Activated naive CD4-positive, alpha-beta T cell treated with anti-CD3 and anti-CD28 coated beads, Interleukin-2, amount 10 ng/mL, durations not matched to agents 7 days and 5 days (primary cell): ENCODE data around the gene ITSN2.
"Not testable (repeated sequence)": the region's sequence is repeated elsewhere in the genome, so short reads cannot be mapped to it uniquely, and the experiment has no call there.

Experiments used
- CTCF ChIA-PET: fragments of 350-600 bp; sonication (Branson Sonifier 250); formaldehyde crosslinking; loops from one replicate; lab custom pipeline; 2021; ENCODE audit warnings: antibody characterized with exemption; lab: Charles Lee
- DNase-seq: peaks from one replicate; pipeline ENCODE4 v3.0.0-alpha.2; 2020
- H3K27ac Mint-ChIP-seq: one replicate; pipeline ENCODE4 v1.8.0; 2021; ENCODE audit warnings: mild to moderate bottlenecking, moderate library complexity, mixed read lengths
- H3K27me3 Mint-ChIP-seq: one replicate; pipeline ENCODE4 v1.8.0; 2021; ENCODE audit warnings: mild to moderate bottlenecking, mixed read lengths
- H3K36me3 Mint-ChIP-seq: one replicate; pipeline ENCODE4 v1.8.0; 2021; ENCODE audit warnings: mixed read lengths
- H3K4me1 Mint-ChIP-seq: one replicate; pipeline ENCODE4 v1.8.0; 2021; ENCODE audit warnings: mixed read lengths
- H3K4me3 Mint-ChIP-seq: one replicate; pipeline ENCODE4 v1.8.0; 2021; ENCODE audit warnings: mild to moderate bottlenecking, moderate library complexity, mixed read lengths
- H3K9me3 Mint-ChIP-seq: one replicate; pipeline ENCODE4 v1.8.0; 2021; ENCODE audit warnings: mixed read lengths

ITSN2 gene

GRCh38 chr2:24203029-24203786 lies 157.1 kb downstream of the ITSN2 start:
- Mint-ChIP-seq H3K4me1 (no peaks in the 10 kb centered on the region), H3K27me3 (no peaks in the 10 kb centered on the region), H3K9me3 (peaks cover 2% of the 10 kb centered on the region), H3K36me3 (peaks cover 40% of the 10 kb centered on the region), H3K4me3 (no peak overlapping the region), H3K27ac (no peak overlapping the region)
- no peak for DNase-seq
- CTCF ChIA-PET: interaction anchor here (0.6 to 0.9 kb wide), 2 partner anchors 30 to 219 kb away, joined by 3 read pairs; no protein-coding TSS in a partner anchor

GRCh38 chr2:24200799-24201198 lies 159.5 kb downstream of the ITSN2 start:
- Mint-ChIP-seq H3K36me3 (peaks cover 30% of the 10 kb centered on the region), H3K9me3 (peaks cover 2% of the 10 kb centered on the region), H3K27ac (no peak overlapping the region), H3K27me3 (no peaks in the 10 kb centered on the region), H3K4me3 (no peak overlapping the region), H3K4me1 (no peaks in the 10 kb centered on the region)
- CTCF ChIA-PET: interaction anchor here (1.0 kb wide), 1 partner anchor 26 kb away, joined by 3 read pairs; the partner anchor contains the start of gene FAM228A
- no peak for DNase-seq

- no peaks in the 10 kb centered on the region for H3K4me1 Mint-ChIP-seq
These were observed 160.3 kb downstream of the ITSN2 start for GRCh38 chr2:24199968-24200590.

GRCh38 chr2:24197213-24197612 lies 163.1 kb downstream of the ITSN2 start:
- H3K9me3 Mint-ChIP-seq, H3K4me1 Mint-ChIP-seq, H3K27me3 Mint-ChIP-seq, DNase-seq, H3K27ac Mint-ChIP-seq, CTCF ChIA-PET, H3K4me3 Mint-ChIP-seq: not testable (repeated sequence)
- peaks cover 12% of the 10 kb centered on the region for H3K36me3 Mint-ChIP-seq

More at GRCh38 chr2:24199968-24200590, 160.3 kb downstream of the ITSN2 start:
- H3K36me3 Mint-ChIP-seq: peaks cover 26% of the 10 kb centered on the region
- H3K9me3 Mint-ChIP-seq: peaks cover 2% of the 10 kb centered on the region
- no peak overlapping the region for H3K27ac Mint-ChIP-seq
- no peak for DNase-seq
- no peaks in the 10 kb centered on the region for H3K27me3 Mint-ChIP-seq
- H3K4me3 Mint-ChIP-seq: no peak overlapping the region
- CTCF ChIA-PET: no interaction called here

- Mint-ChIP-seq H3K4me1 (no peaks in the 10 kb centered on the region), H3K9me3 (no peaks in the 10 kb centered on the region), H3K27ac (no peak overlapping the region), H3K27me3 (peaks cover 17% of the 10 kb centered on the region), H3K36me3 (no peaks in the 10 kb centered on the region), H3K4me3 (no peak overlapping the region)
- CTCF ChIA-PET: no interaction called here
- DNase-seq: no peak
These were observed 168.5 kb downstream of the ITSN2 start for GRCh38 chr2:24191848-24192247.

- CTCF ChIA-PET: no interaction called here
- Mint-ChIP-seq H3K36me3 (no peaks in the 10 kb centered on the region), H3K9me3 (no peaks in the 10 kb centered on the region), H3K4me1 (no peaks in the 10 kb centered on the region), H3K27me3 (peaks cover 17% of the 10 kb centered on the region), H3K4me3 (no peak overlapping the region), H3K27ac (no peak overlapping the region)
- DNase-seq: no peak
These were observed 169.2 kb downstream of the ITSN2 start for GRCh38 chr2:24191156-24191555.

GRCh38 chr2:24190503-24190902 lies 169.8 kb downstream of the ITSN2 start:
- Mint-ChIP-seq H3K4me3 (no peak overlapping the region), H3K27ac (no peak overlapping the region), H3K27me3 (peaks cover 17% of the 10 kb centered on the region), H3K4me1 (no peaks in the 10 kb centered on the region), H3K9me3 (no peaks in the 10 kb centered on the region), H3K36me3 (no peaks in the 10 kb centered on the region)
- CTCF ChIA-PET: no interaction called here
- no peak for DNase-seq

- Mint-ChIP-seq H3K27me3 (peaks cover 17% of the 10 kb centered on the region), H3K36me3 (no peaks in the 10 kb centered on the region), H3K4me1 (no peaks in the 10 kb centered on the region), H3K27ac (no peak overlapping the region), H3K9me3 (no peaks in the 10 kb centered on the region), H3K4me3 (no peak overlapping the region)
- CTCF ChIA-PET: no interaction called here
- no peak for DNase-seq
These were observed 170.8 kb downstream of the ITSN2 start for GRCh38 chr2:24189551-24189950.

- CTCF ChIA-PET: no interaction called here
- Mint-ChIP-seq H3K27me3 (no peaks in the 10 kb centered on the region), H3K27ac (no peak overlapping the region), H3K36me3 (no peaks in the 10 kb centered on the region), H3K4me3 (no peak overlapping the region), H3K9me3 (no peaks in the 10 kb centered on the region), H3K4me1 (no peaks in the 10 kb centered on the region)
- DNase-seq: no peak
These were observed 176.8 kb downstream of the ITSN2 start for GRCh38 chr2:24183366-24184069.

- Mint-ChIP-seq H3K9me3 (no peaks in the 10 kb centered on the region), H3K4me3 (no peak overlapping the region), H3K4me1 (peaks cover under 1% of the 10 kb centered on the region), H3K27ac (no peak overlapping the region), H3K27me3 (no peaks in the 10 kb centered on the region), H3K36me3 (no peaks in the 10 kb centered on the region)
- DNase-seq: no peak
- CTCF ChIA-PET: no interaction called here
These were observed 177.8 kb downstream of the ITSN2 start for GRCh38 chr2:24182507-24182906.

- H3K36me3 Mint-ChIP-seq: no peaks in the 10 kb centered on the region
- CTCF ChIA-PET: no interaction called here
- H3K9me3 Mint-ChIP-seq: no peaks in the 10 kb centered on the region
- H3K27ac Mint-ChIP-seq: no peak overlapping the region
- H3K27me3 Mint-ChIP-seq: peaks cover 4% of the 10 kb centered on the region
- H3K4me3 Mint-ChIP-seq: no peak overlapping the region
- H3K4me1 Mint-ChIP-seq: peaks cover 5% of the 10 kb centered on the region
- no peak for DNase-seq
These were observed 178.5 kb downstream of the ITSN2 start for GRCh38 chr2:24181849-24182248.

GRCh38 chr2:24179683-24180082 lies 180.7 kb downstream of the ITSN2 start:
- H3K4me1 Mint-ChIP-seq: peaks cover 11% of the 10 kb centered on the region
- CTCF ChIA-PET: interaction anchor here (0.6 to 0.8 kb wide), 2 partner anchors 14 to 49 kb away, joined by 3 read pairs; no protein-coding TSS in a partner anchor
- no peaks in the 10 kb centered on the region for H3K36me3 Mint-ChIP-seq
- H3K27me3 Mint-ChIP-seq: peaks cover 13% of the 10 kb centered on the region
- DNase-seq: no peak
- no peak overlapping the region for H3K27ac Mint-ChIP-seq
- no peaks in the 10 kb centered on the region for H3K9me3 Mint-ChIP-seq
- no peak overlapping the region for H3K4me3 Mint-ChIP-seq

- Mint-ChIP-seq H3K27ac (no peak overlapping the region), H3K4me3 (no peak overlapping the region), H3K27me3 (peaks cover 28% of the 10 kb centered on the region), H3K36me3 (no peaks in the 10 kb centered on the region), H3K4me1 (peaks cover 11% of the 10 kb centered on the region), H3K9me3 (no peaks in the 10 kb centered on the region)
- no peak for DNase-seq
- CTCF ChIA-PET: interaction anchor here (1.2 kb wide), 1 partner anchor 92 kb away, joined by 4 read pairs; the partner anchor contains the start of gene TP53I3
These were observed 184.0 kb downstream of the ITSN2 start for GRCh38 chr2:24176326-24176725.

GRCh38 chr2:24175631-24176187 lies 184.6 kb downstream of the ITSN2 start:
- no peak overlapping the region for H3K4me3 Mint-ChIP-seq
- peaks cover 28% of the 10 kb centered on the region for H3K27me3 Mint-ChIP-seq

More at GRCh38 chr2:24175631-24176187, 184.6 kb downstream of the ITSN2 start:
- Mint-ChIP-seq H3K36me3 (no peaks in the 10 kb centered on the region), H3K27ac (no peak overlapping the region), H3K4me1 (peaks cover 11% of the 10 kb centered on the region), H3K9me3 (no peaks in the 10 kb centered on the region)
- no peak for DNase-seq
- CTCF ChIA-PET: interaction anchor here (1.2 kb wide), 1 partner anchor 92 kb away, joined by 4 read pairs; the partner anchor contains the start of gene TP53I3
